Activated B cell treated with CpG ODN at 0.5 μM for 24 hours (primary cell): ENCODE measurements around the gene PLXNC1. TPM values are rescaled to one million over a fixed set of nuclear protein-coding genes. Genes with fewer than 3 reads are reported as not detected.

Source experiments
- ATAC-seq: fragments of 200-7000 bp; cut with Tn5 transposase; one replicate; pipeline ENCODE4 v1.10.0; 2021; ENCODE audit warnings: low read depth, mild to moderate bottlenecking, moderate library complexity
- CTCF ChIA-PET: fragments of 350-600 bp; sonication (Branson Sonifier 250); formaldehyde crosslinking; loops from one replicate; lab custom pipeline; 2021; ENCODE audit warnings: antibody characterized with exemption; lab: Charles Lee
- POLR2A ChIA-PET: fragments of 350-600 bp; sonication (Branson Sonifier 250); formaldehyde crosslinking; loops from one replicate; lab custom pipeline; 2021; ENCODE audit warnings: antibody characterized with exemption; lab: Charles Lee
- DNase-seq: peaks from one replicate; pipeline ENCODE4 v3.0.0; 2022
- H3K27ac Mint-ChIP-seq: one replicate; pipeline ENCODE4 v1.8.0; 2020; ENCODE audit warnings: mixed read lengths
- H3K27me3 Mint-ChIP-seq: one replicate; pipeline ENCODE4 v1.8.0; 2021; ENCODE audit warnings: mixed read lengths
- H3K36me3 Mint-ChIP-seq: one replicate; pipeline ENCODE4 v1.8.0; 2021; ENCODE audit warnings: low read depth, mixed read lengths
- H3K4me1 Mint-ChIP-seq: one replicate; pipeline ENCODE4 v1.8.0; 2021; ENCODE audit warnings: mixed read lengths
- H3K4me3 Mint-ChIP-seq: one replicate; pipeline ENCODE4 v1.8.0; 2020; ENCODE audit warnings: mild to moderate bottlenecking, mixed read lengths
- H3K9me3 Mint-ChIP-seq: one replicate; pipeline ENCODE4 v1.8.0; 2020; ENCODE audit warnings: mixed read lengths
- intact Hi-C: fragments of 100-400 bp; cut with micrococcal nuclease; formaldehyde crosslinking; loops from one replicate; pipeline ENCODE4 v1.15.1; 2024
- total RNA-seq: library from RNA; stranded (reverse); gene quantifications from 2 replicates; pipeline ENCODE4 v1.2.3, GENCODE V29; 2022
- TF ChIP-seq, protein P1 (sequence below): fragments of 200-600 bp; IDR thresholded peaks from one replicate; pipeline ENCODE4 v1.8.0; 2022; ENCODE audit warnings: antibody characterized with exemption, mild to moderate bottlenecking

The PLXNC1 gene
- total RNA-seq, 1 donor from 2014 or later, result 30.9 TPM

DNA sequence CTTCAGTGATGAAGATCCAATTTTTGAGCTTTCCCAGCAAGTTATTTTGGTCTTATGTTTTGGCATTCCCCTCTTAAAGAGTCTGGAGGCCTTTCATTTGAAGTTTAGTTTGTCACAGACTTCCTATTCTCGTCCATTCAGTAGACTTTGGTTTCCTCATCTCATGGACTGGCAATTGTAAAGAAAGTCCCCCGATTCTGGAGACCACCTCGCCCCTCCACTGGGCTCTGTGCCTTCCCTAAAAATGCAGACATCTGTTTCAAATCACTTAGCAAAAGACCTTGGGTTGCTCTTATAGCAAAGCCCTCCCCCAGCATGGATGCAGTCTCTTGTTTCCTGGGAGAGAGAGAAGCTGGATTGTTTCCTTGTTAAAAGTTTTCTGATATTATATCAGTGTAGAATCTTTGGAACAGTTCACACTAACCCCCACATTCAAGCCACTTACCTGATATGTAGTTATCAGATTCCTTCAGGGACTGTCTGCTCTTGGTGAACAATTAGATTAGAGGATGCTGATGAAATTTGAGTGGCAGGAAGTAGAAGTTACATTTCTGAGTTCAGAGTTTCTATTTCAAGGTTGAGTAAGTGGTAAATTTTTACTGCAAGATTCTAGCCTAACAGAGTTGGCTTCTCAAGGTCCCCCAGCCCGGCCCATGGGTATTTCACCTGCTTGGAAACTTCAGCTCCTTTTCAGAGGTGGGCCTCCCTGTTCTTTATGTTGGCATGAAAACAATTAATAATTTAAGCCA, 56.3 kb downstream of the PLXNC1 start:
- POLR2A ChIA-PET, result interaction anchor here (0.6 to 4.7 kb wide), 13 partner anchors 12 to 763 kb away, joined by 3 to 64 read pairs (median 4); partner anchors contain the start of genes PLXNC1 and UBE2N
- H3K27me3 Mint-ChIP-seq, result no peaks in the 10 kb centered on the region
- peaks cover 28% of the 10 kb centered on the region for H3K36me3 Mint-ChIP-seq
- peaks cover 73% of the 10 kb centered on the region for H3K4me1 Mint-ChIP-seq
- CTCF ChIA-PET, result interaction anchor here (0.7 to 1.8 kb wide), 3 partner anchors 40 to 56 kb away, joined by 3 to 5 read pairs (median 5); no protein-coding TSS in a partner anchor
- TF ChIP-seq, protein P1, sequence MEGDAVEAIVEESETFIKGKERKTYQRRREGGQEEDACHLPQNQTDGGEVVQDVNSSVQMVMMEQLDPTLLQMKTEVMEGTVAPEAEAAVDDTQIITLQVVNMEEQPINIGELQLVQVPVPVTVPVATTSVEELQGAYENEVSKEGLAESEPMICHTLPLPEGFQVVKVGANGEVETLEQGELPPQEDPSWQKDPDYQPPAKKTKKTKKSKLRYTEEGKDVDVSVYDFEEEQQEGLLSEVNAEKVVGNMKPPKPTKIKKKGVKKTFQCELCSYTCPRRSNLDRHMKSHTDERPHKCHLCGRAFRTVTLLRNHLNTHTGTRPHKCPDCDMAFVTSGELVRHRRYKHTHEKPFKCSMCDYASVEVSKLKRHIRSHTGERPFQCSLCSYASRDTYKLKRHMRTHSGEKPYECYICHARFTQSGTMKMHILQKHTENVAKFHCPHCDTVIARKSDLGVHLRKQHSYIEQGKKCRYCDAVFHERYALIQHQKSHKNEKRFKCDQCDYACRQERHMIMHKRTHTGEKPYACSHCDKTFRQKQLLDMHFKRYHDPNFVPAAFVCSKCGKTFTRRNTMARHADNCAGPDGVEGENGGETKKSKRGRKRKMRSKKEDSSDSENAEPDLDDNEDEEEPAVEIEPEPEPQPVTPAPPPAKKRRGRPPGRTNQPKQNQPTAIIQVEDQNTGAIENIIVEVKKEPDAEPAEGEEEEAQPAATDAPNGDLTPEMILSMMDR, result no peak
- DNase-seq (no peak), ATAC-seq (peak; percentile 9)
- H3K27ac Mint-ChIP-seq, result peak overlapping the region; percentile 98
- no peaks in the 10 kb centered on the region for H3K9me3 Mint-ChIP-seq
- peak overlapping the region; percentile 72 for H3K4me3 Mint-ChIP-seq
- intact Hi-C loops, result loop anchor here (2.0 to 10.0 kb wide), 3 partner anchors 16 to 560 kb away; no protein-coding TSS in a partner anchor

DNA sequence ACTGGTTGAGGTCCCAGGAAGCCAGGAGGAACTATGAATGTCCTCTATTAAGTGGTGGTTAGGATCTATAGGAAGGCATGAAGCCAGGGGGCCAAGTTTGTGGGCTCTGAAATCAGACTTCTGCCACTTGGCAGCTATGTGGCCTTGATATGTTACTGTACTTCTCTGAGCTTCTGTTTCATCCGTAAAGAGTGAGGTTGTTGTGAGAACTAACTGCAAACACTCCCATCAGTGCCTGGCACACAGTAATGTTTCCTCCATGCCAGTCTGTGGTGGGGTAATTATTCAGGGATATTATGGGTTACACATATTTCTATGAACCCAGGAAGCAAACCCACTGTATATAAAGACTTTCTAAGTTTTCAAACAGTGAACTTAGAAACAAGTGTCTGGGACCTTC, 57.4 kb downstream of the PLXNC1 start:
- Mint-ChIP-seq H3K27me3 (no peaks in the 10 kb centered on the region), H3K9me3 (no peaks in the 10 kb centered on the region), H3K36me3 (peaks cover 27% of the 10 kb centered on the region), H3K4me3 (peak overlapping the region; percentile 64), H3K4me1 (peaks cover 75% of the 10 kb centered on the region), H3K27ac (peak overlapping the region; percentile 98)
- DNase-seq (no peak), ATAC-seq (no peak)
- ChIA-PET CTCF (interaction anchor here (0.7 to 1.4 kb wide), 4 partner anchors 41 to 228 kb away, joined by 3 to 4 read pairs (median 4); no protein-coding TSS in a partner anchor), POLR2A (interaction anchor here (0.6 to 4.7 kb wide), 12 partner anchors 32 to 764 kb away, joined by 3 to 64 read pairs (median 6); partner anchors contain the start of genes PLXNC1 and UBE2N)
- TF ChIP-seq, protein P1, result no peak
- intact Hi-C loops, result loop anchor here (2.0 to 10.0 kb wide), 3 partner anchors 17 to 559 kb away; no protein-coding TSS in a partner anchor

DNA sequence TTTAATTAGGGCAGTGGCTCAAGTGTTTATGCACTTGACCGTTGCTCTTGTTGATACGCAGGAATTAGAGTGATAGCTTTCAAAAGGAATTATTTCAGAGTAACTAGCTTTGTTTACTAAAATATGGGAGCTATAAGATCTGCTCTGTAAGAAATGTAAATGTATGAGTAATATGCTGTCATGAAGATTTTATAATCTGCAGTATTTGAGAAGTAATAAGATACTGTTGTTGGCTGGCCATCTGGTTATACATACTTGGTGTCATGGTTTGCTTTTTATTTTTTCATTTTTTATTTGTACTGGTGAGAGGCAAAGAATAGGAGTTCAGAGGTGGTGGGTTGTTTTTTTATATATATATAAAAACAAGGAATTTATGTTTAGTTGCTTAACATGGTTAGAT, 58.5 kb downstream of the PLXNC1 start:
- DNase-seq, result no peak
- no peaks in the 10 kb centered on the region for H3K9me3 Mint-ChIP-seq
- TF ChIP-seq, protein P1, result no peak
- ChIA-PET POLR2A (interaction anchor here (2.2 to 4.7 kb wide), 4 partner anchors 32 to 61 kb away, joined by 10 to 64 read pairs (median 16); partner anchors contain the start of gene PLXNC1), CTCF (interaction anchor here (1.3 to 1.4 kb wide), 3 partner anchors 55 to 58 kb away, joined by 3 to 7 read pairs (median 4); no protein-coding TSS in a partner anchor)
- intact Hi-C loops, result loop anchor here (5.0 to 10.0 kb wide), 2 partner anchors 225 to 558 kb away; no protein-coding TSS in a partner anchor
- peak overlapping the region; percentile 64 for H3K4me3 Mint-ChIP-seq
- H3K27ac Mint-ChIP-seq, result peak overlapping the region; percentile 98
- no peak for ATAC-seq
- peaks cover 28% of the 10 kb centered on the region for H3K36me3 Mint-ChIP-seq
- no peaks in the 10 kb centered on the region for H3K27me3 Mint-ChIP-seq
- peaks cover 77% of the 10 kb centered on the region for H3K4me1 Mint-ChIP-seq

DNA sequence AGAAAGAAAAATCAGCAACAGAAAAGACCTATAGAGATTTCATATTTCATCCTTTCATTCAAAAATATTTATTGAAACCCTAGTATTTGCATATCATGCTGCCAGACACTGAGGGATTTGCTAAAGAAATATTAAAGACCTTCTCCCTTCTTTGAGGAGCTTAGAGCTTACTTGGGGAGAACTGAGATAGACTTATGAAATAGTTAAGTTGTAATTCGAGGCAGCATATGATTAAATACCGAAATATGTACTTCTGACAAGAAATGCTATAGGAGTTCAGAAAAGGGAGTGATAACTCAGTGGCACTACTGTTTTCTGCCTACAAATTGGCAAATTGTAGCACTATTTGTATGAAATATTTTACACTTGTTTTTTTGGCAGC, 59.1 kb downstream of the PLXNC1 start:
- Mint-ChIP-seq H3K9me3 (no peaks in the 10 kb centered on the region), H3K4me1 (peaks cover 73% of the 10 kb centered on the region), H3K36me3 (peaks cover 25% of the 10 kb centered on the region), H3K27ac (peak overlapping the region; percentile 98), H3K27me3 (no peaks in the 10 kb centered on the region), H3K4me3 (peak overlapping the region; percentile 82)
- ChIA-PET POLR2A (interaction anchor here (0.7 to 4.7 kb wide), 16 partner anchors 10 to 252 kb away, joined by 3 to 64 read pairs (median 10); partner anchors contain the start of genes CEP83 and PLXNC1), CTCF (interaction anchor here (1.2 to 1.9 kb wide), 7 partner anchors 14 to 58 kb away, joined by 4 to 12 read pairs (median 5); partner anchors contain the start of gene PLXNC1)
- DNase-seq, result no peak
- intact Hi-C loops, result loop anchor here (5.0 to 10.0 kb wide), 2 partner anchors 225 to 557 kb away; no protein-coding TSS in a partner anchor
- TF ChIP-seq, protein P1, result no peak
- no peak for ATAC-seq
